ENCODE data around the gene SEMA3G.

The SEMA3G gene

DNA sequence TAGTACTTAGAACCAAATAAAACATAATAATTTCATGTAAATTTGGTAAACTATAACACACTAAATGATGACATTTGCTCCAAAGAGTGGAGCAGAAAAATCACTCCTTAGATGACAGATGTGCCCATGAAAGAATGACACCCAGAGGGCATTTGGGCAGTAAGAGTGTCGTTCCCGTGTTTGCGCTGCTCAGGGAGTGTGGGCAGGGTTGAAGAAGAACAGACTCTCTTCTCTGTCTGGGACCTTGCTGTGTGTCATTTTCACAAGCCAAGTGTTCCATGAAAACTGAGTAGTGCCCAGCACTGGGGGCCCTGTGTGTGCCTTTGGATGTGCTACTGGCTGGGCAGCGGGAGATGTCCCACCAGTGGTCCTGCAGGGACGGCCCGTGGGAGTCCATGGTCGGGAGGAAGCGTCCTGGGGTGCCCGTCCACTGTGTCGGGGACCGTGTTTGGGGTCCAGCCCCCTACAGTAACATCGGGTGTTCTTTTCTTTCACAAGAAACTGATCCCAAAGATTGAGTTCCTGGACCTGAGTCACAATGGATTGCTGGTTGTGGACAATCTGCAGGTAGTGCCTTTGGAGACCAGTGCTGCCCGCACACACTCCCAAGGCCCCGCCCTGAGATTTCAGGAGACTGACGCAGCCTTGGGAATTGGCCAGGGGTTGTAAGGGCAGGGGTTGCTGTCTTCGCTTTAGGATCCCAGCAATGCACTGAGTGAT, 32.3 kb upstream of the SEMA3G start:
- Histone ChIP-seq H3K27me3 (ENCODE audit: control insufficient read depth, low read length) (no peaks in the 10 kb centered on the region), H3F3A (ENCODE audit: control insufficient read depth, insufficient read depth) (no peaks in the 10 kb centered on the region), H3K4me3 (ENCODE audit: low read length) (no peak overlapping the region), H4K20me1 (ENCODE audit: control insufficient read depth, insufficient read depth, low read depth, low read length) (no peaks in the 10 kb centered on the region), H3K4me1 (ENCODE audit: control insufficient read depth, low read length) (no peaks in the 10 kb centered on the region), H3K79me2 (ENCODE audit: control insufficient read depth, low read length) (no peaks in the 10 kb centered on the region), H3K9me2 (replicated peaks; ENCODE audit: control insufficient read depth, low read length) (no peaks in the 10 kb centered on the region), H3K27ac (ENCODE audit: low read depth, low read length) (no peak overlapping the region), H3K9me3 (ENCODE audit: control insufficient read depth, insufficient read depth, low read length) (no peaks in the 10 kb centered on the region), H3K4me2 (ENCODE audit: low read length) (no peak overlapping the region), H3K36me3 (ENCODE audit: control insufficient read depth, low read length) (peaks cover 89% of the 10 kb centered on the region)
- no peak for TF ChIP-seq EZH2phosphoT487 (IDR thresholded peaks at IDR 0.05; ENCODE audit: borderline replicate concordance, low read length)

DNA sequence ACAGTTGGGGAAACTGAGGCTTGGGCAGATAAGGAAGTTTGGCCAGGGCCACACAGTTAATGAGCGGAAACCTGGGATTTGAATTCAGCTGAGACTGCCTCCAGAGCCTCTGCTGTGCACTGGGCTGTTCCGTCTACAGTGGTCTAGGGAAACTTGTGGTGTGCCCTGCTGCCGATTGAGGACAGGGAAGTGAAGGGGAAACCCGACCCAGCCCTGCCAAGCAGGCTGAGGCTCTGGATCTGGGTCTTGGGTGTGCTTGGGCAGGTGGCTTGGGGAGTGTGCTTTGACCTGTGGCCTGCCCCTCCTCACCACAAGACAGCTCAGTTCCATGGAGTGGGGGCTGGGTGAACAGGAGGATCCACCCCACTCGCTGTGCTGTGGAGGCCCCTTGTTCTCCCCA, 28.1 kb upstream of the SEMA3G start:
- H3K36me3 ChIP-seq (ENCODE audit: control insufficient read depth, low read length): peaks cover 59% of the 10 kb centered on the region

DNA sequence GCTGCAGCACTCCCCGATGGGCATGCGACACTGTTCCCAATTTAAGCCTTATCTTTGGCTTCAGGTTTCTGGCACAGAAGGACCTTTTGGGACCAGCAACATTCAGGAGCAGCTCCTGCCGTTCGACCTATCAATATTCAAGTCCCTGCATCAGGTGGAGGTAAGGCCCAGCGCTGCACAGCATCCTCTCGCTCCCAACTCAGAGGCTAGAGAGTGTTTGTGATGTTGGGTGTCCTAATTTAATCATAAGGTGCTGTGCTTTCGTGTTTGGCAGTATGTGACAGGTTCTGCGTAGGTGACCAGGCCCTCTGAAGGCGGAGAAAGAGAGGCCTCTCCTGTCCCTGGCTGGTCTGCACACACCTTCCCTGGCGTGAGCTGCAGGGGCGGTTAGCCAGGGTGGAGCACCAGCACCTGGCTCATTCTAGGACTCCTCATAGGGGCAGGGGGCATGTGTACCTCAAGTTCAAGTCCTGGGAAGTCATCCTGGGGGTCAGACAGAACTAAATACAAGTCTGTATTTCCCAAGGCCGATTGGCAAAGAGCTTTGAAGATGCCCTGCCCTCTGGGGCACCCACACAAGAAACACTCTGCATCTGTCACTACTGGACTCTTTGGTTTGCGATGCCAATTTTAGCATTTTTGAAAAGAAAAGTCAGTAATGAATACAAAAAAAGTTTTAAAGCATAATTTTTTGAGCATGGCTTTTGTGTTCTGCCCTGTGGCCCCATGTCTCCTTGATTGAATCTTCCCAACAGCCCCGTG, 27.5 kb upstream of the SEMA3G start:
- Histone ChIP-seq H3K9me3 (ENCODE audit: control insufficient read depth, insufficient read depth, low read length) (no peaks in the 10 kb centered on the region), H3K9me2 (replicated peaks; ENCODE audit: control insufficient read depth, low read length) (no peaks in the 10 kb centered on the region), H3K4me1 (ENCODE audit: control insufficient read depth, low read length) (no peaks in the 10 kb centered on the region), H3K27ac (ENCODE audit: low read depth, low read length) (no peak overlapping the region), H3K4me2 (ENCODE audit: low read length) (no peak overlapping the region), H3K79me2 (ENCODE audit: control insufficient read depth, low read length) (no peaks in the 10 kb centered on the region), H3K36me3 (ENCODE audit: control insufficient read depth, low read length) (peaks cover 53% of the 10 kb centered on the region), H3K27me3 (ENCODE audit: control insufficient read depth, low read length) (no peaks in the 10 kb centered on the region), H3K4me3 (ENCODE audit: low read length) (no peak overlapping the region), H3F3A (ENCODE audit: control insufficient read depth, insufficient read depth) (no peaks in the 10 kb centered on the region), H4K20me1 (ENCODE audit: control insufficient read depth, insufficient read depth, low read depth, low read length) (no peaks in the 10 kb centered on the region)
- TF ChIP-seq, protein P1, sequence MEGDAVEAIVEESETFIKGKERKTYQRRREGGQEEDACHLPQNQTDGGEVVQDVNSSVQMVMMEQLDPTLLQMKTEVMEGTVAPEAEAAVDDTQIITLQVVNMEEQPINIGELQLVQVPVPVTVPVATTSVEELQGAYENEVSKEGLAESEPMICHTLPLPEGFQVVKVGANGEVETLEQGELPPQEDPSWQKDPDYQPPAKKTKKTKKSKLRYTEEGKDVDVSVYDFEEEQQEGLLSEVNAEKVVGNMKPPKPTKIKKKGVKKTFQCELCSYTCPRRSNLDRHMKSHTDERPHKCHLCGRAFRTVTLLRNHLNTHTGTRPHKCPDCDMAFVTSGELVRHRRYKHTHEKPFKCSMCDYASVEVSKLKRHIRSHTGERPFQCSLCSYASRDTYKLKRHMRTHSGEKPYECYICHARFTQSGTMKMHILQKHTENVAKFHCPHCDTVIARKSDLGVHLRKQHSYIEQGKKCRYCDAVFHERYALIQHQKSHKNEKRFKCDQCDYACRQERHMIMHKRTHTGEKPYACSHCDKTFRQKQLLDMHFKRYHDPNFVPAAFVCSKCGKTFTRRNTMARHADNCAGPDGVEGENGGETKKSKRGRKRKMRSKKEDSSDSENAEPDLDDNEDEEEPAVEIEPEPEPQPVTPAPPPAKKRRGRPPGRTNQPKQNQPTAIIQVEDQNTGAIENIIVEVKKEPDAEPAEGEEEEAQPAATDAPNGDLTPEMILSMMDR (IDR thresholded peaks at IDR 0.05; ENCODE audit: low read depth, low read length, poor library complexity, severe bottlenecking): peak; percentile 7
- TF ChIP-seq EZH2phosphoT487 (IDR thresholded peaks at IDR 0.05; ENCODE audit: borderline replicate concordance, low read length): no peak

More for the DNA sequence above, 28.1 kb upstream of the SEMA3G start:
- Histone ChIP-seq H3F3A (ENCODE audit: control insufficient read depth, insufficient read depth) (no peaks in the 10 kb centered on the region), H3K79me2 (ENCODE audit: control insufficient read depth, low read length) (no peaks in the 10 kb centered on the region), H3K4me1 (ENCODE audit: control insufficient read depth, low read length) (no peaks in the 10 kb centered on the region), H3K4me3 (ENCODE audit: low read length) (no peak overlapping the region), H3K27me3 (ENCODE audit: control insufficient read depth, low read length) (no peaks in the 10 kb centered on the region), H3K4me2 (ENCODE audit: low read length) (no peak overlapping the region), H3K9me3 (ENCODE audit: control insufficient read depth, insufficient read depth, low read length) (no peaks in the 10 kb centered on the region), H4K20me1 (ENCODE audit: control insufficient read depth, insufficient read depth, low read depth, low read length) (no peaks in the 10 kb centered on the region), H3K27ac (ENCODE audit: low read depth, low read length) (no peak overlapping the region), H3K9me2 (replicated peaks; ENCODE audit: control insufficient read depth, low read length) (no peaks in the 10 kb centered on the region)
- TF ChIP-seq EZH2phosphoT487 (IDR thresholded peaks at IDR 0.05; ENCODE audit: borderline replicate concordance, low read length): no peak
- TF ChIP-seq, protein P1 (IDR thresholded peaks at IDR 0.05; ENCODE audit: low read depth, low read length, poor library complexity, severe bottlenecking): no peak
